ENCODE measurements around the gene CTDSPL. TPM values are rescaled to one million over a fixed set of nuclear protein-coding genes. Genes with fewer than 3 reads are reported as not detected.

CTDSPL gene
- total and polyA plus RNA-seq, 2 of the 8 experiments (the other 6 are each of a cell fraction or from before 2014, with no cell fraction given): 20.3 to 42.2 TPM

DNA sequence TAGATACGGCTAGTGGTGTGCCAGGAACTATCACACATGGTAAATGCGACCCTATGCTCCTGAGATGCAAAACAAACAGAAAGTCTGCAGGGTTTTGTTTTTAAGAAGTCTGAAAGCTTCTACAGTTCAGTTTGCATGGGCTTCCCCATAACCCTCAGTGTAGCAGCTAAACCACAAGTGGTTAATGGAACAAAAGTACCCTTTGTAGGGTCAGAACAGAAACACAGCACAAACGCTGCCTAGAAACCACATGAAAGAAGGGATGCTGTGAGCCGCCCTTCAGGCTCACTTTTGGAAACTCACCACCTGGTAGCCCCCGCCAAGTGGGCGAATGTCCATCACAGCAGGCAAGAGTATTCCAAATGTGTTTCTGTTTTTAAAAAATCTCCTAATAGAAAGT, 46.2 kb downstream of the CTDSPL start (continued):
- TF ChIP-seq GTF2F1 (IDR thresholded peaks at IDR 0.05; ENCODE audit: borderline replicate concordance, low read depth, low read length) (no peak), SP4 (IDR thresholded peaks at IDR 0.05; ENCODE audit: low read length) (no peak), YY1 (IDR thresholded peaks at IDR 0.05; ENCODE audit: low read depth, low read length) (no peak)
